GM23338 (cell line): ENCODE results near the gene TSPEAR. TPM values are rescaled to one million over a fixed set of nuclear protein-coding genes. Genes with fewer than 3 reads are reported as not detected.

Source experiments
- ATAC-seq: fragments of 200-7000 bp; cut with Tn5 transposase; 3 replicates; pipeline ENCODE4 v1.9.1; 2020
- DNase-seq: peaks from one replicate; pipeline ENCODE4 v3.0.0-alpha.2; 2015; ENCODE audit warnings: low spot score
- H2AFZ ChIP-seq: fragments of 200-600 bp; sonication (generic); 2 replicates; pipeline ENCODE4 v1.8.0; 2016; ENCODE audit warnings: antibody characterized with exemption, mild to moderate bottlenecking, moderate library complexity
- H3F3A ChIP-seq: fragments of 200-600 bp; sonication (generic); replicated peaks from 2 replicates; pipeline ENCODE4 v1.8.0; 2017; ENCODE audit warnings: antibody characterized with exemption, mixed run types, low read depth
- H3K27ac ChIP-seq: fragments of 200-600 bp; sonication (generic); 2 replicates; pipeline ENCODE4 v1.6.1; 2016; ENCODE audit warnings: low read depth
- H3K27me3 ChIP-seq: fragments of 200-600 bp; sonication (generic); 2 replicates; pipeline ENCODE4 v1.8.0; 2016; ENCODE audit warnings: mild to moderate bottlenecking, mixed run types, moderate library complexity; ENCODE audit not compliant: insufficient read depth
- H3K36me3 ChIP-seq: fragments of 200-600 bp; sonication (generic); 2 replicates; pipeline ENCODE4 v1.8.0; 2016; ENCODE audit warnings: mild to moderate bottlenecking; ENCODE audit not compliant: insufficient read depth
- H3K4me1 ChIP-seq: fragments of 200-600 bp; sonication (generic); 2 replicates; pipeline ENCODE4 v1.8.0; 2016; ENCODE audit warnings: mild to moderate bottlenecking, moderate library complexity; ENCODE audit not compliant: insufficient read depth
- H3K4me2 ChIP-seq: fragments of 200-600 bp; sonication (generic); 2 replicates; pipeline ENCODE4 v1.7.1; 2017; ENCODE audit warnings: mixed run types
- H3K4me3 ChIP-seq: fragments of 200-600 bp; sonication (generic); 2 replicates; pipeline ENCODE4 v1.6.1; 2016; ENCODE audit warnings: mixed run types
- H3K79me2 ChIP-seq: fragments of 200-600 bp; sonication (generic); replicated peaks from 2 replicates; pipeline ENCODE4 v1.8.0; 2017; ENCODE audit warnings: mild to moderate bottlenecking; ENCODE audit not compliant: insufficient read depth
- H3K9me2 ChIP-seq: fragments of 200-600 bp; sonication (generic); 2 replicates; pipeline ENCODE4 v1.8.0; 2017; ENCODE audit not compliant: insufficient read depth
- H4K20me1 ChIP-seq: fragments of 200-600 bp; sonication (generic); replicated peaks from 2 replicates; pipeline ENCODE4 v1.8.0; 2017; ENCODE audit warnings: mild to moderate bottlenecking; ENCODE audit not compliant: insufficient read depth
- H3K27ac Mint-ChIP-seq: 2 replicates; pipeline ENCODE4 v1.8.0; 2020; ENCODE audit warnings: inconsistent platforms, mild to moderate bottlenecking, moderate library complexity, mixed read lengths
- H3K27me3 Mint-ChIP-seq: 3 replicates; pipeline ENCODE4 v1.8.0; 2022; ENCODE audit warnings: low read depth, mild to moderate bottlenecking, moderate library complexity, mixed read lengths, inconsistent platforms; ENCODE audit not compliant: insufficient read depth, poor library complexity
- H3K36me3 Mint-ChIP-seq: 3 replicates; pipeline ENCODE4 v1.8.0; 2021; ENCODE audit warnings: low read depth, mild to moderate bottlenecking, inconsistent platforms, moderate library complexity, mixed read lengths
- H3K4me1 Mint-ChIP-seq: 3 replicates; pipeline ENCODE4 v1.8.0; 2020; ENCODE audit warnings: mild to moderate bottlenecking, inconsistent platforms, mixed read lengths
- H3K4me3 Mint-ChIP-seq: 3 replicates; pipeline ENCODE4 v1.8.0; 2021; ENCODE audit warnings: moderate library complexity, mild to moderate bottlenecking, inconsistent platforms, mixed read lengths
- H3K9me3 Mint-ChIP-seq: 3 replicates; pipeline ENCODE4 v1.8.0; 2020; ENCODE audit warnings: moderate library complexity, mild to moderate bottlenecking, inconsistent platforms, mixed read lengths
- CREB1 ChIP-seq: fragments of 250-450 bp; sonication (Bioruptor Pico); IDR thresholded peaks from 2 replicates; pipeline ENCODE4 v1.5.0; 2020; ENCODE audit warnings: low read depth, mild to moderate bottlenecking, moderate library complexity
- EZH2 ChIP-seq: fragments of 200-600 bp; sonication (generic); IDR thresholded peaks from one replicate; pipeline ENCODE4 v1.8.0; 2017; ENCODE audit warnings: antibody characterized with exemption, mild to moderate bottlenecking, low read depth; ENCODE audit not compliant: unreplicated experiment
- JUNB ChIP-seq: IDR thresholded peaks from one replicate; pipeline ENCODE4 v1.6.1; 2016; ENCODE audit warnings: antibody characterized with exemption; ENCODE audit not compliant: unreplicated experiment
- NANOG ChIP-seq: IDR thresholded peaks from 2 replicates; pipeline ENCODE4 v1.6.1; 2016; ENCODE audit warnings: antibody characterized with exemption, borderline replicate concordance
- POLR2AphosphoS5 ChIP-seq: IDR thresholded peaks from 2 replicates; pipeline ENCODE4 v1.6.1; 2016; ENCODE audit warnings: antibody characterized with exemption, low read depth
- STAT1 ChIP-seq: IDR thresholded peaks from one replicate; pipeline ENCODE4 v1.6.1; 2016; ENCODE audit warnings: antibody characterized with exemption; ENCODE audit not compliant: unreplicated experiment
- ZNF114 ChIP-seq: fragments of 250-450 bp; sonication (Bioruptor Pico); IDR thresholded peaks from 2 replicates; pipeline ENCODE4 v1.5.0; 2020; ENCODE audit warnings: mild to moderate bottlenecking, moderate library complexity
- ZNF331 ChIP-seq: fragments of 250-450 bp; sonication (Bioruptor Pico); IDR thresholded peaks from 2 replicates; pipeline ENCODE4 v1.5.0; 2020; ENCODE audit warnings: low read depth, mild to moderate bottlenecking, moderate library complexity
- ZNF462 ChIP-seq: fragments of 250-450 bp; sonication (Bioruptor Pico); IDR thresholded peaks from 2 replicates; pipeline ENCODE4 v1.5.0; 2020; ENCODE audit warnings: mild to moderate bottlenecking, moderate library complexity
- polyA plus RNA-seq: library from polyadenylated mRNA; unstranded; fragments of >200 nt; fragmentation: Nextera tagmentation; extraction: Ambion mirVana; gene quantifications from 2 replicates; pipeline ENCODE4 v1.2.1, GENCODE V29; 2016
- total RNA-seq: library from RNA; depleted of rRNA; stranded (reverse); fragments of >200 nt; shearing (Covaris generic); gene quantifications from 2 replicates; pipeline ENCODE4 v1.2.3, GENCODE V29; 2014
- TF ChIP-seq, protein P1 (sequence below): IDR thresholded peaks from 2 replicates; pipeline ENCODE4 v1.6.1; 2016; ENCODE audit warnings: antibody characterized with exemption
- TF ChIP-seq, protein P2 (sequence below), 2 experiments: fragments of 200-600 bp in 1 of 2; sonication (generic) in 1 of 2; conservative IDR thresholded peaks; 2 replicates each; pipeline versions ENCODE4 v1.5.1 to v1.6.1; 2016 to 2017; ENCODE audit warnings: antibody characterized with exemption in 2 of 2, low read depth in 2 of 2, mild to moderate bottlenecking in 2 of 2, moderate library complexity in 1 of 2

TSPEAR gene
- total and polyA plus RNA-seq, 2 experiments from 2014 or later: 0.35 to 0.92 TPM

DNA sequence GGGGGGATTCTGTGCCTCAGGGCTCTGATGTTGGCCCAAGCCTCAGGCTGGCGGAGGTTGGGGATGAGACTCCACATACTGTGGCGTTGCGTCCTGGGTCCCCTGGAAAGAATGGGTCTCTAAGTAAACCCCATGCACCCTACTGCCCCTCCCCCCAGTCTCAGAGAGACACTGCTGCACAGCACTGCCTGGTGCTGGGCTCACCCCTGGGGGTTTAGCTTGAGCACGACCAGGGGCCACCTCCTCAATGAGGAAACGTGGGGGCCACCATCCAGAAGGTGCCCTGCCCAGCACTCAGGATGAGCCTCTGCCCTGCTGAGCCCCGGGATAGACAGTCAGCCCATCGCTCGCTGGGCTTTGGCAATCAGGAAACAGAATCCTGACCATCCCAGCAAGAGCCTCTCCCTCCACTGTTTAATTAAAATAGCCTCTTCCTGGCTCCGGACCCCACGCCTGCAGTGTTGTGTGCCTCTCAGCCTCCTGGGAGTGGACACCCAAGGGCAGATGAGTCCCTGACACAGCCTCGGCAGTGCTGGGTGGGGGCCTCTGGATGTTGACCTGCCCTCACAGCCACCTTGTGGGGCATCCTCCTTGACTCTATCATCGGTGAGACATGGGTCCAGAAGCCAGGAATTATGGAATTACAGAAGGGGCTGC, 141.4 kb downstream of the TSPEAR start:
- Histone ChIP-seq H3K36me3 (no peaks in the 10 kb centered on the region), H3K4me1 (no peaks in the 10 kb centered on the region), H3K27ac (no peak overlapping the region), H3K27me3 (no peaks in the 10 kb centered on the region), H3K4me3 (no peak overlapping the region), H4K20me1 (no peaks in the 10 kb centered on the region), H3F3A (no peaks in the 10 kb centered on the region), H3K9me2 (no peaks in the 10 kb centered on the region), H3K79me2 (no peaks in the 10 kb centered on the region), H3K4me2 (no peak overlapping the region), H2AFZ (no peak overlapping the region)
- ATAC-seq: no peak
- Mint-ChIP-seq H3K9me3 (peaks cover 25% of the 10 kb centered on the region), H3K36me3 (peaks cover 4% of the 10 kb centered on the region; the same call in 2 of the 3 replicates), H3K27ac (no peak overlapping the region), H3K27me3 (peaks cover 13% of the 10 kb centered on the region), H3K4me3 (no peak overlapping the region), H3K4me1 (peaks cover 3% of the 10 kb centered on the region)
- no peak for DNase-seq
- no peak for TF ChIP-seq ZNF331 (CRISPR knock-in tag)
- TF ChIP-seq ZNF462 (CRISPR knock-in tag): no peak
- TF ChIP-seq EZH2: no peak
- TF ChIP-seq NANOG: no peak
- no peak for TF ChIP-seq ZNF114
- TF ChIP-seq JUNB: no peak
- TF ChIP-seq STAT1: no peak
- no peak for TF ChIP-seq CREB1 (CRISPR knock-in tag)
- TF ChIP-seq, protein P1, sequence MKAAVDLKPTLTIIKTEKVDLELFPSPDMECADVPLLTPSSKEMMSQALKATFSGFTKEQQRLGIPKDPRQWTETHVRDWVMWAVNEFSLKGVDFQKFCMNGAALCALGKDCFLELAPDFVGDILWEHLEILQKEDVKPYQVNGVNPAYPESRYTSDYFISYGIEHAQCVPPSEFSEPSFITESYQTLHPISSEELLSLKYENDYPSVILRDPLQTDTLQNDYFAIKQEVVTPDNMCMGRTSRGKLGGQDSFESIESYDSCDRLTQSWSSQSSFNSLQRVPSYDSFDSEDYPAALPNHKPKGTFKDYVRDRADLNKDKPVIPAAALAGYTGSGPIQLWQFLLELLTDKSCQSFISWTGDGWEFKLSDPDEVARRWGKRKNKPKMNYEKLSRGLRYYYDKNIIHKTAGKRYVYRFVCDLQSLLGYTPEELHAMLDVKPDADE: no peak
- no peak for TF ChIP-seq POLR2AphosphoS5
- TF ChIP-seq, protein P2, sequence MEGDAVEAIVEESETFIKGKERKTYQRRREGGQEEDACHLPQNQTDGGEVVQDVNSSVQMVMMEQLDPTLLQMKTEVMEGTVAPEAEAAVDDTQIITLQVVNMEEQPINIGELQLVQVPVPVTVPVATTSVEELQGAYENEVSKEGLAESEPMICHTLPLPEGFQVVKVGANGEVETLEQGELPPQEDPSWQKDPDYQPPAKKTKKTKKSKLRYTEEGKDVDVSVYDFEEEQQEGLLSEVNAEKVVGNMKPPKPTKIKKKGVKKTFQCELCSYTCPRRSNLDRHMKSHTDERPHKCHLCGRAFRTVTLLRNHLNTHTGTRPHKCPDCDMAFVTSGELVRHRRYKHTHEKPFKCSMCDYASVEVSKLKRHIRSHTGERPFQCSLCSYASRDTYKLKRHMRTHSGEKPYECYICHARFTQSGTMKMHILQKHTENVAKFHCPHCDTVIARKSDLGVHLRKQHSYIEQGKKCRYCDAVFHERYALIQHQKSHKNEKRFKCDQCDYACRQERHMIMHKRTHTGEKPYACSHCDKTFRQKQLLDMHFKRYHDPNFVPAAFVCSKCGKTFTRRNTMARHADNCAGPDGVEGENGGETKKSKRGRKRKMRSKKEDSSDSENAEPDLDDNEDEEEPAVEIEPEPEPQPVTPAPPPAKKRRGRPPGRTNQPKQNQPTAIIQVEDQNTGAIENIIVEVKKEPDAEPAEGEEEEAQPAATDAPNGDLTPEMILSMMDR (conservative IDR thresholded peaks at IDR 0.05; ENCODE audit: low read depth in 2 of 2): no peak
